Activated CD4-positive, alpha-beta T cell treated with anti-CD3 and anti-CD28 coated beads, Interleukin-2, amount 10 ng/mL, durations not matched to agents 24 days and 14 days (primary cell): ENCODE results near the gene FAM163B. TPM values are rescaled to one million over a fixed set of nuclear protein-coding genes. Genes with fewer than 3 reads are reported as not detected.

Experiments used
- DNase-seq: peaks from one replicate; pipeline ENCODE4 v3.0.0; 2022
- H3K27ac Mint-ChIP-seq: one replicate; pipeline ENCODE4 v1.8.0; 2022; ENCODE audit warnings: mild to moderate bottlenecking, mixed read lengths
- H3K27me3 Mint-ChIP-seq: one replicate; pipeline ENCODE4 v1.8.0; 2022; ENCODE audit warnings: mixed read lengths
- H3K36me3 Mint-ChIP-seq: one replicate; pipeline ENCODE4 v1.8.0; 2022; ENCODE audit warnings: low read depth, mild to moderate bottlenecking, mixed read lengths
- H3K4me1 Mint-ChIP-seq: one replicate; pipeline ENCODE4 v1.8.0; 2021; ENCODE audit warnings: mixed read lengths
- H3K4me3 Mint-ChIP-seq: one replicate; pipeline ENCODE4 v1.8.0; 2022; ENCODE audit warnings: mild to moderate bottlenecking, moderate library complexity, mixed read lengths
- H3K9me3 Mint-ChIP-seq: one replicate; pipeline ENCODE4 v1.8.0; 2021; ENCODE audit warnings: mixed read lengths
- intact Hi-C: fragments of 100-400 bp; cut with micrococcal nuclease; formaldehyde crosslinking; loops from one replicate; pipeline ENCODE4 v1.15.1; 2023
- total RNA-seq: library from RNA; stranded (reverse); gene quantifications from 2 replicates; pipeline ENCODE4 v1.2.3, GENCODE V29; 2022

Gene FAM163B
- total RNA-seq, 1 donor from 2014 or later, result not detected

GRCh38 chr9:133604856-133605255 is 4.3 kb downstream of the FAM163B start:
- no peak overlapping the region for H3K4me3 Mint-ChIP-seq
- H3K27ac Mint-ChIP-seq, result no peak overlapping the region
- intact Hi-C loops, result no loop called here
- H3K27me3 Mint-ChIP-seq, result peaks cover 11% of the 10 kb centered on the region
- no peaks in the 10 kb centered on the region for H3K4me1 Mint-ChIP-seq
- H3K36me3 Mint-ChIP-seq, result no peaks in the 10 kb centered on the region
- no peaks in the 10 kb centered on the region for H3K9me3 Mint-ChIP-seq
- DNase-seq, result no peak

- no peak overlapping the region for H3K4me3 Mint-ChIP-seq
- no peaks in the 10 kb centered on the region for H3K4me1 Mint-ChIP-seq
- no peaks in the 10 kb centered on the region for H3K36me3 Mint-ChIP-seq
- no peak overlapping the region for H3K27ac Mint-ChIP-seq
- H3K27me3 Mint-ChIP-seq, result peaks cover 7% of the 10 kb centered on the region
- intact Hi-C loops, result no loop called here
- no peaks in the 10 kb centered on the region for H3K9me3 Mint-ChIP-seq
- peak; percentile 65 for DNase-seq
Observed at GRCh38 chr9:133604214-133604613, 5.0 kb downstream of the FAM163B start.

- Mint-ChIP-seq H3K36me3 (no peaks in the 10 kb centered on the region), H3K27ac (no peak overlapping the region), H3K4me1 (no peaks in the 10 kb centered on the region), H3K4me3 (no peak overlapping the region), H3K27me3 (peaks cover 5% of the 10 kb centered on the region), H3K9me3 (no peaks in the 10 kb centered on the region)
- DNase-seq, result no peak
- intact Hi-C loops, result no loop called here
Observed at GRCh38 chr9:133603135-133603927, 5.9 kb downstream of the FAM163B start.

GRCh38 chr9:133602277-133602676 is 6.9 kb downstream of the FAM163B start:
- intact Hi-C loops, result no loop called here
- no peaks in the 10 kb centered on the region for H3K4me1 Mint-ChIP-seq
- peaks cover 1% of the 10 kb centered on the region for H3K27me3 Mint-ChIP-seq
- H3K9me3 Mint-ChIP-seq, result peaks cover 4% of the 10 kb centered on the region
- no peak overlapping the region for H3K27ac Mint-ChIP-seq
- DNase-seq, result no peak
- no peak overlapping the region for H3K4me3 Mint-ChIP-seq
- H3K36me3 Mint-ChIP-seq, result no peaks in the 10 kb centered on the region

GRCh38 chr9:133601746-133602145 is 7.4 kb downstream of the FAM163B start:
- Mint-ChIP-seq H3K36me3 (peaks cover 2% of the 10 kb centered on the region), H3K4me3 (no peak overlapping the region), H3K9me3 (peaks cover 9% of the 10 kb centered on the region), H3K4me1 (no peaks in the 10 kb centered on the region), H3K27me3 (no peaks in the 10 kb centered on the region), H3K27ac (no peak overlapping the region)
- intact Hi-C loops, result no loop called here
- DNase-seq, result no peak

GRCh38 chr9:133600739-133601138 is 8.4 kb downstream of the FAM163B start:
- peaks cover 2% of the 10 kb centered on the region for H3K36me3 Mint-ChIP-seq
- DNase-seq, result no peak
- H3K27me3 Mint-ChIP-seq, result no peaks in the 10 kb centered on the region
- H3K4me1 Mint-ChIP-seq, result no peaks in the 10 kb centered on the region
- intact Hi-C loops, result no loop called here
- H3K27ac Mint-ChIP-seq, result no peak overlapping the region
- H3K4me3 Mint-ChIP-seq, result no peak overlapping the region
- peaks cover 10% of the 10 kb centered on the region for H3K9me3 Mint-ChIP-seq

- no peaks in the 10 kb centered on the region for H3K27me3 Mint-ChIP-seq
- no peak for DNase-seq
- H3K9me3 Mint-ChIP-seq, result peaks cover 14% of the 10 kb centered on the region
- peaks cover 2% of the 10 kb centered on the region for H3K36me3 Mint-ChIP-seq
- H3K4me1 Mint-ChIP-seq, result no peaks in the 10 kb centered on the region
- intact Hi-C loops, result no loop called here
- no peak overlapping the region for H3K4me3 Mint-ChIP-seq
- no peak overlapping the region for H3K27ac Mint-ChIP-seq
Observed at GRCh38 chr9:133599470-133600173, 9.6 kb downstream of the FAM163B start.

- Mint-ChIP-seq H3K36me3 (peaks cover 2% of the 10 kb centered on the region), H3K4me1 (no peaks in the 10 kb centered on the region), H3K27ac (no peak overlapping the region), H3K4me3 (no peak overlapping the region), H3K9me3 (peaks cover 14% of the 10 kb centered on the region), H3K27me3 (no peaks in the 10 kb centered on the region)
- no peak for DNase-seq
- intact Hi-C loops, result no loop called here
Observed at GRCh38 chr9:133598978-133599377, 10.2 kb downstream of the FAM163B start.

GRCh38 chr9:133597316-133597957 is 11.8 kb downstream of the FAM163B start:
- peaks cover 2% of the 10 kb centered on the region for H3K36me3 Mint-ChIP-seq
- H3K27me3 Mint-ChIP-seq, result no peaks in the 10 kb centered on the region
- no peak overlapping the region for H3K4me3 Mint-ChIP-seq
- H3K9me3 Mint-ChIP-seq, result peaks cover 14% of the 10 kb centered on the region
- H3K4me1 Mint-ChIP-seq, result no peaks in the 10 kb centered on the region
- H3K27ac Mint-ChIP-seq, result no peak overlapping the region
- DNase-seq, result no peak
- intact Hi-C loops, result no loop called here

GRCh38 chr9:133595910-133596309 is 13.3 kb downstream of the FAM163B start:
- Mint-ChIP-seq H3K36me3 (peaks cover 2% of the 10 kb centered on the region), H3K9me3 (peaks cover 14% of the 10 kb centered on the region), H3K4me3 (no peak overlapping the region), H3K27ac (no peak overlapping the region), H3K4me1 (no peaks in the 10 kb centered on the region), H3K27me3 (no peaks in the 10 kb centered on the region)
- no peak for DNase-seq
- intact Hi-C loops, result no loop called here

- no peak overlapping the region for H3K27ac Mint-ChIP-seq
- H3K9me3 Mint-ChIP-seq, result peaks cover 14% of the 10 kb centered on the region
- H3K4me3 Mint-ChIP-seq, result no peak overlapping the region
- peaks cover 2% of the 10 kb centered on the region for H3K36me3 Mint-ChIP-seq
- no peaks in the 10 kb centered on the region for H3K27me3 Mint-ChIP-seq
- intact Hi-C loops, result no loop called here
- no peaks in the 10 kb centered on the region for H3K4me1 Mint-ChIP-seq
- no peak for DNase-seq
Observed at GRCh38 chr9:133594310-133594709, 14.9 kb downstream of the FAM163B start.

GRCh38 chr9:133593587-133594253 is 15.5 kb downstream of the FAM163B start:
- H3K36me3 Mint-ChIP-seq, result peaks cover 2% of the 10 kb centered on the region
- H3K4me1 Mint-ChIP-seq, result no peaks in the 10 kb centered on the region
- intact Hi-C loops, result no loop called here
- H3K27me3 Mint-ChIP-seq, result no peaks in the 10 kb centered on the region
- no peak overlapping the region for H3K27ac Mint-ChIP-seq
- H3K9me3 Mint-ChIP-seq, result peaks cover 14% of the 10 kb centered on the region
- H3K4me3 Mint-ChIP-seq, result no peak overlapping the region
- DNase-seq, result no peak

- Mint-ChIP-seq H3K9me3 (peaks cover 19% of the 10 kb centered on the region), H3K27ac (no peak overlapping the region), H3K4me3 (no peak overlapping the region), H3K4me1 (no peaks in the 10 kb centered on the region), H3K27me3 (no peaks in the 10 kb centered on the region), H3K36me3 (peaks cover 2% of the 10 kb centered on the region)
- peak; percentile 66 for DNase-seq
- intact Hi-C loops, result no loop called here
Observed at GRCh38 chr9:133592731-133593409, 16.3 kb downstream of the FAM163B start.
